Fibroblast of the conjunctiva (primary cell): ENCODE measurements around the gene ATM.
"Not testable (repeated sequence)": the region's sequence is repeated elsewhere in the genome, so short reads cannot be mapped to it uniquely, and the experiment has no call there.

Experiments
- DNase-seq: peaks from one replicate; pipeline ENCODE4 v3.0.0-alpha.2; 2010; ENCODE audit warnings: low read depth

ATM gene

GRCh38 chr11:108373505-108373904 lies 150.6 kb downstream of the ATM start:
- not testable (repeated sequence) for DNase-seq

DNA sequence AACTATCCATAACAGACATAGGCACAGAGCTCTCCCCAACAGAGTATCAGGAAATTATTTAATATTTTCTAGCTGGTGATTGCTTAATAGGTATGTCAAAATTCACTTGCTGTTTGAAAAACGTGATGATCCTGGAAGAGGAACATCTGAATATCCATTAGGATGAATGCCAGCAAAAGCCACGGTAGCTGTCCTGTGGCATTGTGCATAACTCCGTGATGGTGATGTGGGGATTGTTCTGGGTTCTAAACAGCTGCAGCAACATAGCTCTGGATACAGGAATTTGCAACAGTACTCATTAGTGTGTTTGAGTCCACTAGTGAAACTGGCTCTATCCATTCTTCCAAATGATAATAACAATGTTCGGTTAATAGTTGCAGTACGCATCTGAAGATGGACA lies 165.7 kb downstream of the ATM start:
- DNase-seq: no peak

GRCh38 chr11:108392353-108392752 lies 169.5 kb downstream of the ATM start:
- DNase-seq: no peak

DNA sequence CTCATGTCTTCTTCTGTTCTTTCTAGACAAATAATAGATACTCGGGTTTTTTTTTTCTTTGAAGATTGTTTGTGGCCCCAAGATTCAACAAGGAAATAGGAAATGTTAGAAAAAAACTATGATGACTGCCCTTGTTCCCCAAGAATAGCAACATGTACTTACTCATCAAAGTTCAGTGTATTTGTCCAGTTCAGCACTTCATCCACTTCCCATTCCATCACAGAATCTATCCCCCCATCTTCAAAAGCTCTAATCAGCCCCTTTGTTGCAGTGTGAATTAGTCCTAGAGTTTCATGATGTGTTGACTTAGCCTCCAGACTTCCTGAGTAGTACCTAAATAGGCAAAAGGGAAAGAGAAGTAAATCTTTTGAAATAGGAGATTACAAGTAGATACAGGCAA lies 170.2 kb downstream of the ATM start:
- DNase-seq: no peak

DNA sequence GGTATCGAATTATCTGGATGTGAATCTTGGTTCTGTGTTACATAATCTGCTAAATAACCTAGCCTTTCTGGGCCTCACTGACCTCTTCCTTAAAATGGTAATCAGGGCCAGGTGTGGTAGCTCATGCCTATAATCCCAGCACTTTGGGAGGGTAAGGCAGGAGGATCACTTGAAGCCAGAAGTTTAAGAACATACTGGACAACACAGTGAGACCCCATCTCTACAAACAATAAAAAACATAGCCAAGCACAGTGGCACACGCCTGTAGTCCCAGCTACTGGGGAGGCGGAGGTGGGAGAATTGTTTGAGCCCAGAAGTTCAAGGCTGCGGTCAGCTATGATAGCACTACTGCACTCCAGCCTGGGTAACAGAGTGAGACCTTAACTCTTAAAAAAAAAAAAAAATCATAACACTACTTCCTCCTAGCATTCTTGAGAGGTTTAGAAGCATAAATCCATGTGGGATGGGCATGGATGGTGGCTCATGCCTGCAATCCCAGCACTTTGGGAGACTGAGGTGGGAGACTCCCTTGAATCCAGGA lies 171.9 kb downstream of the ATM start:
- no peak for DNase-seq

DNA sequence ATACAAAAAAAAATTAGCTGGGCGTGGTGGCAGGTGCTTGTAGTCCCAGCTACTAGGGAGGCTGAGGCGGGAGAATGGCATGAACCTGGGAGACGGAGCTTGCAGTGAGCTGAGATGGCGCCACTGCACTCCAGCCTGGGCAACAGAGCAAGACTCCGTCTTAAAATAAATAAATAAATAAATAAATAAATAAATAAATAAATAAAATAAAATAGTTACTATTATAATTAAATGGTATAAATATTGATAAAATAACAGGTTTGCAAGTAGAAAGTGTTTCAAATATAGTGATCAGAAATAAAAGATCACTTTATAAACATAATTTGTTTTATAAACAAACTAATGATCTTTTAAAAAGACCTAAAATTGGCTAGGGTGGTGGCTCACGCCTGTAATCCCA lies 173.8 kb downstream of the ATM start:
- DNase-seq: not testable (repeated sequence)

GRCh38 chr11:108398439-108398838 lies 175.6 kb downstream of the ATM start:
- no peak for DNase-seq

- DNase-seq: no peak
Observed at GRCh38 chr11:108402241-108402640, 179.4 kb downstream of the ATM start.

GRCh38 chr11:108403052-108403451 lies 180.2 kb downstream of the ATM start:
- no peak for DNase-seq

DNA sequence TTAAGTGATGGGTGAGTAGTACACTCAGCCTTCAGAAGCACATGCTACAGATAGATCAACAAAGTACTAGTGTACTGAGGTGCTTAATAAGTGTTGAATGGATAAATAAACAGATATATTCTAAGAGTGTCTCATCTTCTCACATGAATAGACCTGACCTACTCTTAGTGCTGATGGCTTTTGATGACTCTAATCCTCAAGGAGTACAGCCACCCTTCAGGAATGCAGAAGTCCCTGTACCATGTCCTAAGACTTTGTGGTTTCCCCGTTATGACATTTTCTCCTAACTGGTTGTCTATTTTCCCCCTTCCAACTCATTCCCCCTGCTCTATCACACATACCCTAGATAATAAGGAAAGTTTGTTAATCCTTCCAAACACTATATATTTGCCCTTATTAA lies 182.8 kb downstream of the ATM start:
- no peak for DNase-seq

GRCh38 chr11:108414958-108415357 lies 192.1 kb downstream of the ATM start:
- no peak for DNase-seq

DNA sequence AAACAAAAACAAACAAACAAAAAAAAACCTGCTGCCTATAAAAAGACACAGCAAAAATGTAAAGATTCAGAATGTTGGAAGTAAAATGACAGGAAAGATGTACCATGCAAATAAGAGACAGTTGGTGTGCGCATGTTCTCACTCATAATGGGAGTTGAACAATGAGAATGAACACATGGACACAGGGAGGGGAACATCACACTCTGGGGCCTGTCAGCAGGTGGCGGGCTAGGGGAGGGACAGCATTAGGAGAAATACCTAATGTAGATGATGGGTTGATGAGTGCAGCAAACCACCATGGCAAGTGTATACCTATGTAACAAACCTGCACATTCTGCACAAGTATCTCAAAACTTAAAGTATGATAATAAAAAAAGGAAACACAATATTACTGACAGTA lies 194.7 kb downstream of the ATM start:
- not testable (repeated sequence) for DNase-seq
